Panc1 (cell line): ENCODE data around the gene SDK2. TPM values are rescaled to one million over a fixed set of nuclear protein-coding genes. Genes with fewer than 3 reads are reported as not detected.

ENCODE experiments used
- ATAC-seq: fragments of 200-7000 bp; cut with Tn5 transposase; 2 replicates; pipeline ENCODE4 v1.9.1; 2020; ENCODE audit warnings: mild to moderate bottlenecking, moderate library complexity
- BruUV-seq: library from RNA; stranded (reverse); fragments of 400-500 nt; replicated peaks from 2 replicates; lab custom pipeline; 2021; lab: Mats Ljungman, UMichigan
- CTCF ChIA-PET: fragments of 300-600 bp; sonication (Branson Sonifier 250); formaldehyde crosslinking; loops from one replicate; lab custom pipeline; 2022; ENCODE audit warnings: antibody characterized with exemption; lab: Charles Lee
- POLR2A ChIA-PET: fragments of 300-600 bp; sonication (Branson Sonifier 250); formaldehyde crosslinking; loops from one replicate; lab custom pipeline; 2022; ENCODE audit warnings: antibody characterized with exemption; lab: Charles Lee
- DNase-seq: peaks from one replicate; pipeline ENCODE4 v3.0.0-alpha.2; 2010; ENCODE audit warnings: low read depth, low spot score
- H3K27ac ChIP-seq: 2 replicates; pipeline ENCODE4 v1.5.1; 2011; ENCODE audit warnings: mild to moderate bottlenecking, low read length, inconsistent platforms
- H3K27me3 ChIP-seq: fragments of 200-500 bp; sonication (Bioruptor generic); 2 replicates; pipeline ENCODE4 v1.6.0; 2014; ENCODE audit warnings: low read length, inconsistent platforms; ENCODE audit not compliant: control insufficient read depth, insufficient read depth
- H3K36me3 ChIP-seq: fragments of 200-500 bp; sonication (Bioruptor generic); 2 replicates; pipeline ENCODE4 v1.5.1; 2014; ENCODE audit warnings: inconsistent platforms, mild to moderate bottlenecking, low read length, moderate library complexity; ENCODE audit not compliant: control insufficient read depth, insufficient read depth
- H3K4me1 ChIP-seq: 2 replicates; pipeline ENCODE4 v1.5.1; 2011; ENCODE audit warnings: inconsistent platforms, mild to moderate bottlenecking, low read length, moderate library complexity; ENCODE audit not compliant: control insufficient read depth, insufficient read depth
- H3K4me3 ChIP-seq, 2 experiments: 2 replicates each; pipeline ENCODE4 v1.5.1; 2011 to 2012; ENCODE audit warnings: low read depth in 2 of 2, low read length in 2 of 2, mild to moderate bottlenecking in 2 of 2, inconsistent platforms in 1 of 2, moderate library complexity in 1 of 2
- H3K9me3 ChIP-seq: fragments of 200-500 bp; sonication (Bioruptor generic); 2 replicates; pipeline ENCODE4 v1.5.1; 2014; ENCODE audit warnings: low read depth, mild to moderate bottlenecking, inconsistent platforms, low read length, moderate library complexity; ENCODE audit not compliant: control insufficient read depth, insufficient read depth
- POLR2AphosphoS5 ChIP-seq: IDR thresholded peaks from 2 replicates; pipeline ENCODE4 v1.6.1; 2012; ENCODE audit warnings: mild to moderate bottlenecking, low read depth, low read length, moderate library complexity
- SIN3A ChIP-seq: IDR thresholded peaks from 2 replicates; pipeline ENCODE4 v1.6.1; 2012; ENCODE audit warnings: low read depth, mild to moderate bottlenecking, low read length, moderate library complexity, borderline replicate concordance; ENCODE audit not compliant: insufficient read depth
- TCF7L2 ChIP-seq: IDR thresholded peaks from 2 replicates; pipeline ENCODE4 v1.6.1; 2011; ENCODE audit warnings: mild to moderate bottlenecking, low read depth, low read length, inconsistent platforms
- in situ Hi-C: cut with HindIII; loops from 2 replicates; pipeline ENCODE4 v1.10.0; 2016; ENCODE audit warnings: low sequenced_read_pairs, low pct_unique_long_range_greater_than_20kb
- intact Hi-C: fragments of 100-400 bp; cut with micrococcal nuclease; formaldehyde crosslinking; loops from one replicate; pipeline ENCODE4 v1.10.0; 2022; ENCODE audit not compliant: unreplicated experiment
- total RNA-seq: library from RNA; stranded (reverse); gene quantifications from one replicate; pipeline ENCODE4 v1.2.1, GENCODE V29; 2021; ENCODE audit not compliant: unreplicated experiment
- TF ChIP-seq, protein P1 (sequence below): fragments of 450-650 bp; IDR thresholded peaks from 2 replicates; pipeline ENCODE4 v1.5.1; 2017; ENCODE audit warnings: mild to moderate bottlenecking
- TF ChIP-seq, protein P2 (sequence below), 2 experiments: IDR thresholded peaks; 2 replicates each; pipeline ENCODE4 v1.6.1; 2011 to 2012; ENCODE audit warnings: low read depth in 2 of 2, control low read depth in 1 of 2, low read length in 1 of 2, mild to moderate bottlenecking in 1 of 2, moderate library complexity in 1 of 2; ENCODE audit not compliant: insufficient read depth in 1 of 2

SDK2 gene
- total RNA-seq, 1 experiment from 2014 or later, result 0.41 TPM

DNA sequence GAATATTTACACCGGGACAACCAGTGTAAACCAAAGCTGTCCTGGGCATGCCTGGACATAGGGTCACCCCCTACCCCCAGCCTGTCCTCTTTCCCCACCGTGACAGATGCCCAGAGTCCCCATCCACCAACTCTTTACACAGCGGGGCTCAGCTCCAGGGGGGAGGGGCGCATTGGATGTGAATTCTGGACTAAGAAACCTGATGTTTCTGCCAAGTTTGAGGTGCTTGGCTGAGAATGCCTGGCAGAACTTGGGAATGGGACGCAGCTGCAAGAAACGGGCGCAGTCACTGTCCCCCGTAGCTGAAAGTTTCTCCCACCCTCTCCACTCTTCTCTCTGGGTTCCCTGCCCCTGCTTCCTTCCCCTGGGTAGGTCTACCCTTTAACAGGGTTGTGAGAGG is 264.4 kb downstream of the SDK2 start:
- Histone ChIP-seq H3K36me3 (no peaks in the 10 kb centered on the region), H3K27ac (no peak overlapping the region), H3K9me3 (no peaks in the 10 kb centered on the region), H3K4me3 (no peak overlapping the region), H3K27me3 (no peaks in the 10 kb centered on the region), H3K4me1 (no peaks in the 10 kb centered on the region)
- intact Hi-C loops (no loop called here), in situ Hi-C loops (no loop called here)
- ATAC-seq (no peak), DNase-seq (no peak)
- POLR2A ChIA-PET, result no interaction called here
- BruUV-seq, result no TSS peak
- TF ChIP-seq, protein P1, sequence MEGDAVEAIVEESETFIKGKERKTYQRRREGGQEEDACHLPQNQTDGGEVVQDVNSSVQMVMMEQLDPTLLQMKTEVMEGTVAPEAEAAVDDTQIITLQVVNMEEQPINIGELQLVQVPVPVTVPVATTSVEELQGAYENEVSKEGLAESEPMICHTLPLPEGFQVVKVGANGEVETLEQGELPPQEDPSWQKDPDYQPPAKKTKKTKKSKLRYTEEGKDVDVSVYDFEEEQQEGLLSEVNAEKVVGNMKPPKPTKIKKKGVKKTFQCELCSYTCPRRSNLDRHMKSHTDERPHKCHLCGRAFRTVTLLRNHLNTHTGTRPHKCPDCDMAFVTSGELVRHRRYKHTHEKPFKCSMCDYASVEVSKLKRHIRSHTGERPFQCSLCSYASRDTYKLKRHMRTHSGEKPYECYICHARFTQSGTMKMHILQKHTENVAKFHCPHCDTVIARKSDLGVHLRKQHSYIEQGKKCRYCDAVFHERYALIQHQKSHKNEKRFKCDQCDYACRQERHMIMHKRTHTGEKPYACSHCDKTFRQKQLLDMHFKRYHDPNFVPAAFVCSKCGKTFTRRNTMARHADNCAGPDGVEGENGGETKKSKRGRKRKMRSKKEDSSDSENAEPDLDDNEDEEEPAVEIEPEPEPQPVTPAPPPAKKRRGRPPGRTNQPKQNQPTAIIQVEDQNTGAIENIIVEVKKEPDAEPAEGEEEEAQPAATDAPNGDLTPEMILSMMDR, result no peak
- no peak for TF ChIP-seq SIN3A
- no peak for TF ChIP-seq TCF7L2
- TF ChIP-seq, protein P2, sequence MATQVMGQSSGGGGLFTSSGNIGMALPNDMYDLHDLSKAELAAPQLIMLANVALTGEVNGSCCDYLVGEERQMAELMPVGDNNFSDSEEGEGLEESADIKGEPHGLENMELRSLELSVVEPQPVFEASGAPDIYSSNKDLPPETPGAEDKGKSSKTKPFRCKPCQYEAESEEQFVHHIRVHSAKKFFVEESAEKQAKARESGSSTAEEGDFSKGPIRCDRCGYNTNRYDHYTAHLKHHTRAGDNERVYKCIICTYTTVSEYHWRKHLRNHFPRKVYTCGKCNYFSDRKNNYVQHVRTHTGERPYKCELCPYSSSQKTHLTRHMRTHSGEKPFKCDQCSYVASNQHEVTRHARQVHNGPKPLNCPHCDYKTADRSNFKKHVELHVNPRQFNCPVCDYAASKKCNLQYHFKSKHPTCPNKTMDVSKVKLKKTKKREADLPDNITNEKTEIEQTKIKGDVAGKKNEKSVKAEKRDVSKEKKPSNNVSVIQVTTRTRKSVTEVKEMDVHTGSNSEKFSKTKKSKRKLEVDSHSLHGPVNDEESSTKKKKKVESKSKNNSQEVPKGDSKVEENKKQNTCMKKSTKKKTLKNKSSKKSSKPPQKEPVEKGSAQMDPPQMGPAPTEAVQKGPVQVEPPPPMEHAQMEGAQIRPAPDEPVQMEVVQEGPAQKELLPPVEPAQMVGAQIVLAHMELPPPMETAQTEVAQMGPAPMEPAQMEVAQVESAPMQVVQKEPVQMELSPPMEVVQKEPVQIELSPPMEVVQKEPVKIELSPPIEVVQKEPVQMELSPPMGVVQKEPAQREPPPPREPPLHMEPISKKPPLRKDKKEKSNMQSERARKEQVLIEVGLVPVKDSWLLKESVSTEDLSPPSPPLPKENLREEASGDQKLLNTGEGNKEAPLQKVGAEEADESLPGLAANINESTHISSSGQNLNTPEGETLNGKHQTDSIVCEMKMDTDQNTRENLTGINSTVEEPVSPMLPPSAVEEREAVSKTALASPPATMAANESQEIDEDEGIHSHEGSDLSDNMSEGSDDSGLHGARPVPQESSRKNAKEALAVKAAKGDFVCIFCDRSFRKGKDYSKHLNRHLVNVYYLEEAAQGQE (IDR thresholded peaks at IDR 0.05; ENCODE audit: insufficient read depth in 1 of 2, low read depth in 2 of 2, low read length in 1 of 2), result no peak
- no peak for TF ChIP-seq POLR2AphosphoS5
- CTCF ChIA-PET, result interaction anchor here (0.5 kb wide), 1 partner anchor 127 kb away, joined by 3 read pairs; no protein-coding TSS in a partner anchor

DNA sequence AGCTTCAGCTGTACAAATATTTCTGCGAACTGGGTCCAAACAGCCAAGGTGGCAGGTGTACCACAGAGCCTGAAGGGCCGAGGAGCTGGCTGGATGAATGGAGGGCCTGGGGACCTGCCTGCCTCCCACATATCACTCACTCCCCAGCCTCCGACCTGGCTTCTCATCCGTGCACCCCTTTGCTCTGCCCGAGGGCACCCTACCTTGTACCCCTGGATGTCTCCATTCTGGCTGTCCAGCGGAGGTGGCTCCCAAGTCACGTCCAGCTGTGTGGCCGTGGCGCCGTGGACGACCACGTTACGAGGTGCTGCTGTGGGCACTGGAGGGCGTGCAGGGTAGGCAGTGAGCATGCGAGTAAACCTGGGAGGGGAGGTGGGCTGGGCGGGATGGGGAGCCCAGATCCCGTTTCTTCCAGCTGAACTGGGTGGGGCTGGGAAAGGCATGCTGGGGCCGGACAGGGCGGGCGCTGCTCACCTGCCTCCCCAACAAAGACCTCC is 265.2 kb downstream of the SDK2 start:
- TF ChIP-seq POLR2AphosphoS5 (no peak), SIN3A (no peak), TCF7L2 (no peak)
- TF ChIP-seq, protein P1, result no peak
- TF ChIP-seq, protein P2 (IDR thresholded peaks at IDR 0.05; ENCODE audit: insufficient read depth in 1 of 2, low read depth in 2 of 2, low read length in 1 of 2), result no peak
- Histone ChIP-seq H3K4me1 (no peaks in the 10 kb centered on the region), H3K9me3 (no peaks in the 10 kb centered on the region), H3K36me3 (no peaks in the 10 kb centered on the region), H3K4me3 (no peak overlapping the region), H3K27me3 (peaks cover 2% of the 10 kb centered on the region; the same call in 1 of the 2 replicates), H3K27ac (no peak overlapping the region)
- BruUV-seq, result no TSS peak
- ATAC-seq (no peak), DNase-seq (no peak)
- intact Hi-C loops (no loop called here), in situ Hi-C loops (no loop called here)
- ChIA-PET CTCF (no interaction called here), POLR2A (no interaction called here)
